Umbilical cord (tissue), 2 donors: ENCODE data around the gene IVNS1ABP. TPM values are rescaled to one million over a fixed set of nuclear protein-coding genes. Genes with fewer than 3 reads are reported as not detected.

ENCODE experiments used
- DNase-seq: peaks from one replicate; pipeline ENCODE4 v3.0.0-alpha.2; 2015; ENCODE audit warnings: low spot score
- total RNA-seq: library from RNA; depleted of rRNA; stranded (reverse); fragments of >200 nt; gene quantifications from one replicate; pipeline ENCODE4 v1.2.3, GENCODE V29; 2014; ENCODE audit warnings: low replicate concordance; ENCODE audit not compliant: insufficient read depth

The IVNS1ABP gene
- total RNA-seq, 1 donor from 2014 or later = 129 TPM

DNA sequence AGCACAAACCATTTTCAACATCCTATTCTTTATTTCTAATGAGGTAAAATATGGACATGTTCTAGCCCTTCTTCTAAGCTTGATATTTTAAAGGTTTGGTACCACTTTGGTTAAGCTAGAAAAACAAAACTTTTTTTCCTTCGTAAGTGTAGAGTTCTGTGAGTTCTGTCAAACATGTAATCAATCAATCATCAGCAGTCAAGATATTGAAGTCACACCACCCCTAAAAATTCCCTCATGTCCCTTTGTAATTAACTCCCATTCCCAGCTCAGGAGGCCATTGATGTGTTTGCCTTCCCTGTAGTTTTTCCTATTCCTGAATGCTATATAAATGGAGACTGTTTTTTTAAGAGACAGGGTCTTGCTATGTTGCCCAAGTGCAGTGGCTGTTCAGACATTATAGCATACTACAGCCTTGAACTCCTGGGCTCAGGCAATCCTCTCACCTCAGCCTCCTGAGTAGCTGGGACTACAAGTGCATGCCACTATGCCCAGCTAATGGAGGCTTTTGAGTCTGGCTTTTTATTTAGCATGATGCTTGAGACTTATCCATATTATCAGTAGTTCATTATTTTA is 23.0 kb downstream of the IVNS1ABP start:
- DNase-seq = no peak

- DNase-seq = no peak
Measured at GRCh38 chr1:185292237-185292636, 24.8 kb downstream of the IVNS1ABP start.

- no peak for DNase-seq
Measured at GRCh38 chr1:185291652-185292051, 25.4 kb downstream of the IVNS1ABP start.

- no peak for DNase-seq
Measured at GRCh38 chr1:185291159-185291558, 25.9 kb downstream of the IVNS1ABP start.

- DNase-seq = no peak
Measured at GRCh38 chr1:185289880-185290279, 27.2 kb downstream of the IVNS1ABP start.

- no peak for DNase-seq
Measured at GRCh38 chr1:185288435-185288834, 28.6 kb downstream of the IVNS1ABP start.

DNA sequence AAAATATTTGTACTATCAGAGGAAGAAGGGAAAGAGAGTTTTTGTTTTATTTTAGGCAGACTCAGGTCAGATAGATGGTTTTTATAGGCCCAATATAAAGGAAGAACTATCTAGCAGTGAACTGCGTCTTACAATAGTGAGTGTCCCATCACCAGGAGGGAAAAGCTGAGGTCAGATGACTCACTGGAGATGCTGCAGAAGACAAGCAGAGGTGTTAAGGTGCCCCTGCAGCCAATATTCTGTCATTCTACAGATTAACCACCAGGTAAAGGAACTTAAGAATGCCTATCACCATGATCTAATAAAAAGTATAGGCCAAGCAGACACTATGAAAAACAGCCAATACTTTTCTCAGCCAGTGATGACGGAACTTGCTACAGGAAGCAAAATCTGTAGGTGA is 29.6 kb downstream of the IVNS1ABP start:
- DNase-seq = no peak

DNA sequence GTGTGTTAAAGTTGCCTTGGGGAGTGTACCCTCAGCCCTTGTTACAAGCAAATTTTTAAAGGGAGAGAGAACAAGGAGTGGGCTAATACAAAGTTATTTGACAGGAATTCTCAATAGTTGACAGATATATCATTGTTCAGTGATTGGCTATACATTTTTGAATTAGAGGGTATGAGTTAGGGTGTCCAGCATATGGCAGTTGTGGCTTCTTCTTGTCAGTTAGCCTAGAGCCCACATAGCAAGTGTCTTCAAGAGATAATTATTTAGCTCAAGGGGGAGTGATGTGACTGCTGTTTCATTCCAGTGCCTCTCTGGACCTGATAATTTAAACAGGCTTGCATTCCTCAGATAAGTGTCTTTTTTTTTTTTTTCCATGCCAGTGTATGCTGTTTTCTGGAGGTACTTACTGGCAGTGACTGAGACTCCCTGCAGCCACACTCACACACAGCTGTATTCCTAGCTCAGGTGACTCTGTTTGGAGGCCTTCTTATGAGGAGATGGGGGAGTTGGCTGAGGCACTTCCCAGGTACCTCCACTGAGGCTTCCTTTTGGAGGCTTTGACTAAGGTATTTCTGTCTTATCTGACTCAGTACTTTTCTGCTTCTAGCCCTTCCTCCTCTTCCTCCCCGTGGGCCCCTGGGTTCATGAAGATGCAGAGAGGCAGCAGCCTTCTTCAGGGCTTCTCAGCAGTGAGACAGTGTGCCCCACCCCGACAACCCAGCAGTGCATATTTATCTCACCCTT is 32.3 kb downstream of the IVNS1ABP start:
- peak; percentile 26 for DNase-seq

DNA sequence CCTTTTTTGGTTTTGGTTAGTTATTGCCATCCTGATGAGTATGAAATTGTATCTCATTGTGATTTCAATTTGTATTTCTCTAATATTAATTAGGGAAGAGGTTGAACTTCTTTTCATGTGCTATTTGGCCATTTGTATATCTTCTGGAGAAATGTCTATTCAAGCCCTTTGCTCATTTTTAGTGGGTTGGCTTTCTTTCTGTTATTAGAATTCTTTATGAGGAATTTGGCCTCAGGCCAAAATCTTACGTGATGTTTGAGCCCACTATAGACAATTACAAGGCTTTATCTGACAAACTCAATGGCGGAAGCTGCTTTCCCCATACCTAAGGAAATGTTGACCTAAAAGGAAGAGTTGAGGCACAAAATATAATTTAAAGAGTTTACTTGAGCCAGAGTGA is 32.9 kb downstream of the IVNS1ABP start:
- no peak for DNase-seq

DNA sequence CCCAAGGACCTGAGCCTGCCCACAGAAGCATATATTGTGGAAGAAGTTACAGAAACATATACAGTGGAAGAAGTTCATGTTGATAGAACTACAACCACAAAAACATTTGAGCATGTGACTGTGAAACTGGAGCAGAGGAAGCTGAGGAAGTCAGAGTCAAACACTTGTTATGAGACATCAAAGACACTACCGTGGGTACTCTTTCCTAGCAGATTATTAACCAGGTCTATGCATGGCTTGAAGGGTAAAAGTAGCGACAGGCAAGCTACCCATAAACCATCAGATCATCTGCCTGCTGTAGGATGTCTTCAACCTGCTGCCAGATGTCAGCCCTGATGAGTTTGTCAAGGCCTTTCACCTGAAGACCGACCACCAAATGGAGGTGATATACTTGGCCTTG is 35.8 kb downstream of the IVNS1ABP start:
- DNase-seq = no peak

- DNase-seq = no peak
Measured at GRCh38 chr1:185280589-185280988, 36.5 kb downstream of the IVNS1ABP start.

GRCh38 chr1:185279571-185279970 is 37.5 kb downstream of the IVNS1ABP start:
- DNase-seq = no peak

GRCh38 chr1:185271921-185272320 is 45.1 kb downstream of the IVNS1ABP start:
- DNase-seq = no peak

GRCh38 chr1:185268352-185268751 is 48.7 kb downstream of the IVNS1ABP start:
- DNase-seq = no peak

GRCh38 chr1:185267701-185268100 is 49.3 kb downstream of the IVNS1ABP start:
- no peak for DNase-seq

DNA sequence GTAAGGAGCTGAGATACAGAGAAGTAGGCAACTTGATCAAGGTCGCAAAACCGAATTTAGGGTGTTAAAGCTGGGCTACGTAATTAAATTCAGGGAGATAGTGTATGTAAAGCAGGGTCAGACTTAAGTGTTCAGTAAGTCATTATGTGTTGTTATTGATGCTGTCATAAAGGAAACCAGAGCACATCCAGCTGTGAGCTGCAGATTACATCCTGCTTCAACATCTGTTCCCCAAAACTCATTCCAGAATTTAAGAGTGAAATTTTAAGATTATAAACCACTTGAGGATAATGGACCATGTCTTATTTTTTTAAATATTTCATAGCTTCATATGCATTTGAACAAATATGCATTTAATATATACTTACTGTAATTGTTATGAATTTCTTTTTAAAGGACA is 49.7 kb downstream of the IVNS1ABP start:
- DNase-seq = no peak

DNA sequence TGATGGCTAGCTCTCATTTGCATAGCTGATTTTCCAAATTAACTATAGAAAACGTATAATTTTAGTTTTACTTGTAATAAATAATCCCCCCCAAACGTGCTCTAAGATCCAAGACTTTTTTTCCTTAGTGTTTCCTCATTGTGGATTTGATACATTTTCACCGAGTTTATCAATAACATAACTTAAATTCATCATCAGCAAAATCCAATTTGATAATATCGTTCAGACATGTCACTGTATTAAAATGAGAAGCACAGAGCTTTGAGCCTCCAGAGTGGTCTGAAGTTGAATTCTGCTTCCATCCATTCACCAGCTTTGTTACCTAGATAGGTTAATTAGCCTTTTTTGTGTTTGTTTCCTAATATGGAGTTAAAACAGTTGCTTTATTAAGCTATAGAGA is 51.7 kb downstream of the IVNS1ABP start:
- no peak for DNase-seq

DNA sequence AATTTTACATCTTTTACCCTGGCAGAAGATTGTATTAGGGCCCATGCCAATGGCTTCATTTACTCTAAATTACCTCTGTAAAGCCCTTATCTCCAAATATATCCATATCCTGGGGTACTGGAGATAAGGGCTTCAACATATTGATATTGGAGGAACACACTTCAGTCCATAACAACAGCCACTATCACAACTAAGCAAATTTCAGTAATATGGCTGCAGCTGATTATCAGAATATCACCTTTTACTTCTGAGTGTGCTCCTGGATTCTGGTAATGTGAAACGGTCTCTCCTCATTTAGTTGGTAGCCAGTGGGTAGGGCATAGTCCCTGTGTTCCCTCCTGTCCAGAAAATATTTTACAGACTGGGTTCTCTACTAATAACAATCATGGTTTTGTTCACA is 53.3 kb downstream of the IVNS1ABP start:
- DNase-seq = no peak

DNA sequence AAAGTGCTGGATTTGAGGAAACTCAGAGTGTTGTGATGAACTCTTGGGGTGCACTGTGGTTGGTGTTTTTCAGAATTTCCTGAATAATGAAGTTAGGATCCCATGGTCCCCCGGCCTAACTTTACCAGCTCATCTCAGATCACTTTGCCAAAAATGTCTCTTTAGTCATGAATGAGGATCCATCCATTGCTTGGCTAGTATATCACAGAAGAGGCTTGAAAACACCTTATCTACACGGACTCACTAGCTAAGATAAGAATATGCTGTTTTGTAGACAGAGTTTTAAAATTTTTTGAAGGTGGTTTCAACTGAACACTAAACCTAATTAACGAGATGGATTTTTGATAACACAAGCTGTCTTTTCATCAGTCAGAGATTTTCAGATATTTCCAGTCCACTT is 53.8 kb downstream of the IVNS1ABP start:
- DNase-seq = no peak

DNA sequence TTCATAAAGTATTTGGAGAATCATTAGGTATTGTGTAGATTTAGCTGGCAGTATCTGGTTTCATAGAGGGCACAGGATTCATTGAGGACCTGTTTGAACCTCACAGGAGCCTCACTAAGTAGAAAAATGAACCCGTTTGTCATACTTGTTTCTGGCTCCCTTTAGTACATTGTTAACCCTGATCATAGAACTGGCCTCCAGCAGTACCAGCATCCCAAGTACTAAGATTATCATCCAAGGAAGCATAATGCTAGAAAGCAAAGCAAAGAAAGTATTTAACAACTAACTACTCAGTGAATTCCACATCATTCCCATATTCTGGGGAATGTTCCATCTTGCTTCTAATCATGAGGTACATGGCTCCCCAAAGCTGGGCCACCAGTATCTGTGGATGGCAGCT is 54.9 kb downstream of the IVNS1ABP start:
- no peak for DNase-seq

DNA sequence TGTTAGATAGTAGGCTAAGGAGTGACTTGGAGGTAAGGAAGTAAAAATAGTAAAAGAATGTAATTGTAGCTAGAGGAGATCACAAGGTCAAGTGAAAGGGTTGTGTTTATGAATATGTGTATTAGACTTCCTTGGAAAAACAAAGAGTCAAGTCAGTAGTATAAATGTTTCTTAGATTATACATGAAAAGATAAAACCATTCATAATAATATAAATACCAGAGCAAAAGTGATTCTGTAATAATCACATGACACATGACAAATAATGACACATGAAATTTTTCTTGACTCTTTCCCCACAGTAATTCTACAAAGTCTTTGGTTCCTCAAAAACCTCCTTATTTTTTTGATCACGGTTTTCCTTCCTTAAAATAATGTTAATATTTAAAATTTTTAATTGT is 56.4 kb downstream of the IVNS1ABP start:
- DNase-seq = no peak

GRCh38 chr1:185258676-185259075 is 58.4 kb downstream of the IVNS1ABP start:
- peak; percentile 61 for DNase-seq

GRCh38 chr1:185257950-185258208 is 59.2 kb downstream of the IVNS1ABP start:
- no peak for DNase-seq
